GM12865 (cell line): ENCODE measurements around the gene OR4E1.

Experiments used
- DNase-seq: peaks from one replicate; pipeline ENCODE4 v3.0.0; 2010; ENCODE audit warnings: low read depth
- H3K4me3 ChIP-seq: 2 replicates; pipeline ENCODE4 v1.5.1; 2011; ENCODE audit warnings: mild to moderate bottlenecking, low read depth, low read length, control low read depth
- CTCF ChIP-seq: IDR thresholded peaks from 2 replicates; pipeline ENCODE4 v1.5.1; 2011; ENCODE audit warnings: low read length, control low read depth, low read depth, inconsistent platforms; ENCODE audit not compliant: insufficient read depth; ENCODE audit errors: missing control alignments

OR4E1 gene

GRCh38 chr14:21675566-21675965, 1.9 kb upstream of the OR4E1 start:
- DNase-seq, result no peak
- H3K4me3 ChIP-seq, result no peak overlapping the region
- TF ChIP-seq CTCF, result no peak

- TF ChIP-seq CTCF, result no peak
- H3K4me3 ChIP-seq, result no peak overlapping the region
- DNase-seq, result no peak
Measured at GRCh38 chr14:21672116-21672515, 1.5 kb downstream of the OR4E1 start.

GRCh38 chr14:21671371-21671770, 2.2 kb downstream of the OR4E1 start:
- no peak overlapping the region for H3K4me3 ChIP-seq
- no peak for TF ChIP-seq CTCF
- no peak for DNase-seq

- DNase-seq, result no peak
- TF ChIP-seq CTCF, result no peak
- H3K4me3 ChIP-seq, result no peak overlapping the region
Measured at GRCh38 chr14:21669284-21669683, 4.3 kb downstream of the OR4E1 start.

GRCh38 chr14:21668377-21668776, 5.2 kb downstream of the OR4E1 start:
- no peak for DNase-seq
- TF ChIP-seq CTCF, result no peak
- no peak overlapping the region for H3K4me3 ChIP-seq

- no peak for TF ChIP-seq CTCF
- no peak overlapping the region for H3K4me3 ChIP-seq
- no peak for DNase-seq
Measured at GRCh38 chr14:21656980-21657379, 16.6 kb downstream of the OR4E1 start.

- DNase-seq, result no peak
- no peak for TF ChIP-seq CTCF
- no peak overlapping the region for H3K4me3 ChIP-seq
Measured at GRCh38 chr14:21654215-21654614, 19.4 kb downstream of the OR4E1 start.
